PC-9 (cell line): ENCODE measurements around the gene NSUN6.

Source experiments
- EZH2 ChIP-seq: fragments of 200-600 bp; sonication (generic); IDR thresholded peaks from 2 replicates; pipeline ENCODE4 v1.8.0; 2017; ENCODE audit warnings: antibody characterized with exemption, low read depth
- TF ChIP-seq, protein P1 (sequence below): fragments of 200-600 bp; sonication (generic); conservative IDR thresholded peaks from 2 replicates; pipeline ENCODE4 v1.6.1; 2017; ENCODE audit warnings: mixed run types, antibody characterized with exemption, mild to moderate bottlenecking, moderate library complexity

DNA sequence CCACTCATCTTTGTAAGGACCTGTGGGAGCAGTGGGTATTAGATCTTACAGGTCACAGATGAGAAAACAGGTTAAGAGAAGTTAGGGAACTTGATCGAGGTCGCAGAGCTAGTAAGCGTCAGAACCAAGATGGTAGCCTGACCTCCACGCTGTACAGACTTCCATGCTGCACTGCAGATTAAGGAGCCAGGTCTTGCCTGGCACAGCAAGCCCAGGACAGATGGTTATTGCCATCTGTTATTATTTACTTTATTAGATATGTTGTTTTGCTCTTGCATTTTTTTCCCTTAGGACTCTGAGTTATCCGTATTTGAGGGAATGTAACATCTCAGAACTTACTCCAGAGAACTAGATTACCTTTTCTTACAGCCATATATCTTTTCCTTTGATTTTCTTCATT lies 147.2 kb downstream of the NSUN6 start:
- TF ChIP-seq, protein P1, sequence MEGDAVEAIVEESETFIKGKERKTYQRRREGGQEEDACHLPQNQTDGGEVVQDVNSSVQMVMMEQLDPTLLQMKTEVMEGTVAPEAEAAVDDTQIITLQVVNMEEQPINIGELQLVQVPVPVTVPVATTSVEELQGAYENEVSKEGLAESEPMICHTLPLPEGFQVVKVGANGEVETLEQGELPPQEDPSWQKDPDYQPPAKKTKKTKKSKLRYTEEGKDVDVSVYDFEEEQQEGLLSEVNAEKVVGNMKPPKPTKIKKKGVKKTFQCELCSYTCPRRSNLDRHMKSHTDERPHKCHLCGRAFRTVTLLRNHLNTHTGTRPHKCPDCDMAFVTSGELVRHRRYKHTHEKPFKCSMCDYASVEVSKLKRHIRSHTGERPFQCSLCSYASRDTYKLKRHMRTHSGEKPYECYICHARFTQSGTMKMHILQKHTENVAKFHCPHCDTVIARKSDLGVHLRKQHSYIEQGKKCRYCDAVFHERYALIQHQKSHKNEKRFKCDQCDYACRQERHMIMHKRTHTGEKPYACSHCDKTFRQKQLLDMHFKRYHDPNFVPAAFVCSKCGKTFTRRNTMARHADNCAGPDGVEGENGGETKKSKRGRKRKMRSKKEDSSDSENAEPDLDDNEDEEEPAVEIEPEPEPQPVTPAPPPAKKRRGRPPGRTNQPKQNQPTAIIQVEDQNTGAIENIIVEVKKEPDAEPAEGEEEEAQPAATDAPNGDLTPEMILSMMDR = no peak
- TF ChIP-seq EZH2 = no peak
